ENCODE measurements around the gene ZDHHC13. TPM values are rescaled to one million over a fixed set of nuclear protein-coding genes. Genes with fewer than 3 reads are reported as not detected.
"Not testable (repeated sequence)": the region's sequence is repeated elsewhere in the genome, so short reads cannot be mapped to it uniquely, and the experiment has no call there.

ZDHHC13 gene
- total RNA-seq, 1 donor from 2014 or later: 49.8 TPM

DNA sequence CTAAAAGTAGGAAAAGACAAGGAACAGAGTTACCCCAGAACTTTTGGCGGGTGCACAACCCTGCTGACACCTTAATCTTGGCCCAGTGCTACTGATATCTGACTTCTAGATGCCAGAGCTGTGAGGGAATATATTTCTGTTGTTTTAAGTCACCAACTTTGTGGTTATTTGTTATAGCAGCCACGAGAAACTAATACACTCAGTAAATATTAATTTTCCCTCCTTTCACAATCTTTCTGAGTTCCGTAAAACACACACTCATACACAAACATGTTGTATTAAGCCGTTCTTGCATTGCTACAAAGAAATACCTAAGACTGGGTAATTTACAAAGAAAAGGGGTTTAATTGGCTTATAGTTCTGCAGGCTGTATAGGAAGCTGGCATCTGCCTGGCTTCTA, 16.1 kb upstream of the ZDHHC13 start:
- DNase-seq: no peak

DNA sequence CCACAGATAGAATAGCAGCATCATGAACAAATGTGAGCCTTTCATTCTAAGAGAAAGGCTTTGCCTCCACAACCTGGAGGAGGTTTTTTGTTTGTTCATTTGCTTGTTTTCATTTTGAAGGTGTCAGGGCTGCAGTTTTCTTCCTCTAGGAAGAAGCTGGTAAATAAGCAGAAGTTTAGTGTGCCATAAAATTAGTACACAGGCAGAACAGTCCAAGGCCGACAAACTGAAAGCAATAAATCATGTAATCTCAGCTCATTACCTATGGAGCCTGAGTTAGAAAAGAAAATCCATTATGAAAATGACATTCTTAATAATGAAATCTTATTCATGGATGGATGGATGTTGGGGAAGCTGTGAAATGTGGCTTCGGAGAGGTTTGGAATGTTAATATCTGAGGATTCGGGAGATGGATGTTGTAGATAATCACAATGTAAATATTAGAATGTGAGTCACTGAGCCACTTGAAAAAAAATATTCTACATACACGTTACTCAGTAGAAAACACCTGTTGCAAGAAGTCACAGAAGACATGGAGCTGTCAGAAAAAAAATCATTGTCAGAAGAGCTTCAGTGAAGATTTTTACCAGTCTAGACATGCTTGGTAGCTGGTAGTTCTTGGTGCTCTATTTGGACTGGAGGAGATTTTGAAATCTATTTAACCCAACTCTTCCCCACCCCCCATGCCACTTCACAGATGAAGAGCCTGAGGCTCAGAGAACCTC, 15.0 kb upstream of the ZDHHC13 start:
- no peak for DNase-seq

DNA sequence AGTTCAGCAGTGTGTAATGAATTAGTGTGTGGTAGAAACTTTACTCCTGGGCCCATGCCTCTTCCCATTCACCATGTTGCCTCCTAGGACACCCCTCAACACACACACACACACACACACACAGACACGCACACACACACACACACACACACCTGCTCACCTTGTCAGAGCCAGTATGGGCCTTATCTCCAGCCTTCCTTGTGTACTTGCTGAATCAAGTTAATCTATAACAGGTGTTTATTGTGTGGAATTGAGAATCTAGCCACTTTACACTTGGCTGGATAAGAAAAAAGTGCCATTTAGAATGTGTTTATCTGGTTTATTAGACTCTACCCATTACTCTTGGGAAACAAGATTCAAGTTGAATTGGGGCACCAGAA, 14.5 kb upstream of the ZDHHC13 start:
- no peak for DNase-seq

DNA sequence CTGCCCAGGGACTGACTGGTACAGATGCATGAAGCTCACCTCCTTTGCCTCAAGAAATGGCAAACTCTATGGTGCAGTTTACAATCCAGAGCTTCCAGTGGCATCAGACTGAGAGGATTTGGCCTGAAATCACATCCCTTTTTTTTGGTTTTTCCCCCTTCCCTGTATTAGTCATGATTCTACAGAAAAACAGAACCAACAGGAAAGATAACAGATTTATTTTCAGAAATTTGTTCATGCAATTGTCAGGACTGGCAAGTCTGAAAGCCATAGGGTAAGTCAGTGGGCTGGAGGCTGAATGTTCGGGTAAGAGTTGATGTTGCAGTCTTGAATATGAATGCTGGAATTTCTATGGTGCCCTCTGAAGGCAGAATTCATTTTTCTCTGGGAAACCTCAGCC, 12.0 kb upstream of the ZDHHC13 start:
- DNase-seq: no peak

DNA sequence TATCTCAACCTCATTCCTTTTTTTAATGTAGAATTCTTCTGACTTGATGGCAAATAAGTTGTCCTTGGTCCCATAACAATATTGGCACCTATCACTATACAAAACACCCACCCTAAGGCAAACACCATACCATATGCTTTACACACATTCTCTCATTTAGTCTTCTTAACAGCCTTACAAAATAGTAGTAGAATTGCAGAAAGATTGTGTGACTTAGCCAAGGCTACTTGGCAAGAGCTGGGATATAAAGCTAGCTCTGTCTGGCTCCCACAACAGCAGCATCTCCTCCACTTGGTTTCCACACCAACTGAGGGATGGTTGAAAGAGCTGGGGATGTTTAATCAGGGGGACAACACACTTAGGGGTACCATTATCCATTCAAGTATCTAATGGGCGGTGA, 9.8 kb upstream of the ZDHHC13 start:
- DNase-seq: no peak

DNA sequence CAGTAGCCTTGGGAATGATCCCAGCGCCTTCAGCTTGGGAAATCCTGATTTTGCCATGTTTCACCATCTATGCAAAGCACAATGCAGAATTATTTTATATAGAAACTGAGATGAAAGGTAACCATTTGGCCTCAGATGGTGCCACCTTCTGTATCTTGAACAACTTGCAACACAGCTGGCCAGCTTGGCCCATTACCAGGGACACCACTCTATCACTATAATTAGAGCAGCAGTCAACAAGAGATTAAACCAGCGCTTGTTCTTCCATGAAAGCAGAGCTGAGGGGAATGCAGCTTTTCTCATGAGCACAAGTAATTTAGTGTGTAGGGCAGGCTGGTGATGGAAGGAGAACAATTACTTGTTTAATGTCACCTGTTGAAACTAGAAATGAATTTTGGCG, 6.7 kb upstream of the ZDHHC13 start:
- DNase-seq: no peak

DNA sequence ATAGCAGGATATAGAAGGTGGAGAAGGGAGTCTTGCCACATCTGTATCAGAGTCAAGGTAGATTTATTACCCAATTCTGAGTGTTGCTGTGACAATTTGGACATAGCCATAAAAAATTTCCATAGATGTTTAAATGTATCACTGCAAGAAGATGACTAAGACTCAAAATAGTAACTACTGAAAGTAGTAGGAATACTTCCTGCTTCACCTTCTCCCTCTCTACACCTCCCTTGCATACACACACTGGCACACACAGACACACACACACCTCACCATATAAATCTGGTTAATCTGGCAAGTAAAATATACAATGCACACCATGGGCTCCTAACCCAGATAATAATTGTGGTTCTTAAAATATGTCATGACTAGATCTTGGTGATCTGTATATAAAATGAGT, 5.2 kb upstream of the ZDHHC13 start:
- DNase-seq: no peak

DNA sequence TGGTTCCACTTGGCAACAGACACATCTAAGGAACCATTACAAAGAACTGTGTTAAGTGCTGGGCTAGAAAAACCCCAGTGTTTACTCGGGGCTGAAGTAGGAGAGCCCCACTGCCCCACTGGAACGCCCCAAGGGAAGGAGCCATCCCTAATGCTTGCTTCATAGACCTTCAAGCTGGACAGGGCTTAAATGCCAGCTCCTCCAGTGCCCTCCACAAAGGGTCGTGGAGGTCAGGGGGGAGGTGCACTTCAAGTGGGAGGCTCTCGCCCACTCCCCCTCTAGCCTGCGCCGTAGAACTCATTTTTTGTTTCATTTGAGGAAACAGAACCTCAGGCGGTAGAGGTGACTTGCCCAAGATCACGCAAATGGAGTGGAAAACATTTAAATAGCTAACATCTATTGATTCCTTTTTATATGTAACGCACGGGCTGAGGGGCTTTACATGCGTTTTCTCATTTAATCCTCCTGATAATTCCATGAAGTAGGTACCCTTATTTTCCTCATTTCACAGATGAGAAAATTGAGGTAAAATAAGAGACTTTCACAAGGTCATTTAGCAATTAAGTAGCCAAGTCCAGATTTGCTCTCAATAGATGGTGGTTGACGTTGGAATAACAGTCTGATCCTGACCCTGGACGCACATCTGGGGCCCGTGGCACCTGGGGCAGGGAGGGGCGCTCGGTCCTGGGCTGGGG, 545 bp upstream of the ZDHHC13 start:
- no peak for DNase-seq

DNA sequence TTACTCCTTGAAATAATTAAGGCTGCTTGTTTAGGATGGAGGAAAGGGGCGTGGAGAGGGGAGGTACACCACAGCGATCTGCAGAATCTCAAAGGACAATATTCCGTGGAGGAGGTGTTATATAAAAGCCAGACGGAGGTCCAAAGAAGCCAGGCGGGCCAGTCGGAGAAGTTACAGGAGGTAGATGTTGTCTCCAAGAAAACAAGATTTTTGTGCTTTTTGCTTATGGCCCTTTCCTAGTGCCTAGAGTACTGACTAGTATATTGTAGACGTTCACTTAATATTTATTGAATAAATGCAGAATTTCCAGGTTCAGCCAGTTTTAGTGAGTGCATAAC, 761 bp downstream of the ZDHHC13 start:
- DNase-seq: peak; percentile 34

DNA sequence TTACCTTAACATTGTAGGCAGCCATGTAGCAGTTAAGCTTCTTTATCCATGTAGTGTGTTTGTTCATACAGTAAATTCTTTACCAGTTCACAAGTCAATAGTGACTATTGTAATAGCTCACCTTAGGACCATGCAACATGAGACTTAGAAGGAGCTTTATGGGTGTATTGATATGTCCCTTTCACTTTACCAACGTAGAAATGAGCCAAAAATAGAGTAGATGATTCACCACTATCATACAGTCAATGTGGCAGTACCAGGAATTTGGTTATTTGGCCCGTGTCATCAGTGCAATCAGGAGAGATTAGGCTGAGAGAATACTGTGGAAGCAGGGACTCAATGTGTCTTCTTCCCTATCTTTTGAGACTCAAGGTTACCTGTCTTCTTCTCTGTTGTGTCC, 4.7 kb downstream of the ZDHHC13 start:
- DNase-seq: no peak

DNA sequence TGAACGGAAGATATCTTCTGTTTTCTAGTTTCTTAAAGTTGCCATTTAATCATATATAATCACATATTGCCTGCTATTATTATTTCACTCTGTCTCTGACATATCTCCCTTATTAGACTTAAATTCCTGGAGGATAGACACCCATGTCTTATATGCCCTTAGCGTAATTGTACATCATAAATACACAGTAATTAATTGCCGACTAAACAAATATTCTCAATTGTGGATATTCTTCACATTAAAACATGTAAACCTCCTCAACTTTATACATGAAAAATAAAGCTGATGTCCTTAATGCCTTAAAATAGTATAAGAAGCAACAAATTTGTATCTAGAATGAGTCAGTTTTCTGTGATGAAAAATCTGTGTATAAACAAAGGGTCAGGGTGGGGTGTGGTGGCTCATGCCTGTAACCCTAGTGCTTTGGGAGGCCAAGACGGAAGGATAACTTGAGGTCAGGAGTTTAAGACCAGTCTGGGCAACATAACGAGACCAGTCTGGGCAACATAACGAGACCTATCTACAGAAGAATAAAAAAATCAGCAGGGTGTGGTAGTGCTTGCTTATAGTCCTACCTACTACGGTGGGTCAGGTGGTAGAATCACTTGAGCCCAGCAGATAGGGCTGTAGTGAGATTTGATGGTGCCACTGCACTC, 6.1 kb downstream of the ZDHHC13 start:
- DNase-seq: no peak

DNA sequence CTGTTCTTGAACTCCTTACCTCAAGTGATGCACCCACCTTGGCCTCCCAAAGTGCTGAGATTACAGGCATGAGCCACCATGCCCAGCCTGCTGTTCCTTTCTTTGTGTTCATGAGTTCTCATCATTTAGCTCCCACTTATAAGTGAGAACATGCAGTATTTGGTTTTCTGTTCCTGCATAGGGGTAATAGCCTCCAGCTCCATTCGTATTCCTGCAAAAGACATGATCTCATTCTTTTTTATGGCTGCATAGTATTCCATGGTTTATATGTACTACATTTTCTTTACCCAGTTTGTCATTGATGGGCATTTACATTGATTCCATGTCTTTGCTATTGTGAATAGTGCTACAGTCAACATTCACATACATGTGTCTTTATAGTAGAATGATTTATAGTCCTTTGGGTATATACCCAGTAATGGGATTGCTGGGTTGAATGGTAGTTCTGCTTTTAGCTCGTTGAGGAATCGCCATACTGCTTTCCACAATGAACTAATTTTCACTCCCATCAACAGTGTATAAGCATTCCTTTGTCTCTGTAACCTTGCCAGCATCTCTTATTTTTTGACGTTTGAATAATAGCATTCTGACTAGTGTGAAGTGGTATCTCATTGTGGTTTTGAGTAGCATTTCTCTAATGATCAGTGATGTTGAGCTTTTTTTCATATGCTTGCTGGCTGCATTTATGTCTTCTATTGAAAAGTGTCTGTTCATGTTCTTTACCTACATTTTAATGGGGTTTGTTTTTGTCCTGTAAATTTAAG, 9.8 kb downstream of the ZDHHC13 start:
- not testable (repeated sequence) for DNase-seq

DNA sequence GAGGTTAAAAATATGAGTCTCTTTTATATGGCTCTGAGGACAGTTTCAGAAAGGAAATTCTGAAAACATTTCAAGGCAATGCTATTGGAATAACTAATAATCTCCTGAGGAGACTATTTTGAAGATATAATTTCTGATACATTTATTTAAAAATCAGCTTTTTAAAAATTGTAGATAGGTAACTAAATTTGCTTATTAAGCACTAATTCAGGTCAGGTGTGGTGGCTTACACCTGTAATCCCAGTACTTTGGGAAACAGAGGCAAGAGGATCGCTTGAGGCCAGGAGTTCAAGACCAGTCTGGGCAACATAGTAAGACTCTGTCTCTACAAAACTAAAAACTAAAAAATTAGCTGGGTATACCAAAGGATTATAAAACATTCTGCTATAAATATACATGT, 17.0 kb downstream of the ZDHHC13 start:
- DNase-seq: no peak

DNA sequence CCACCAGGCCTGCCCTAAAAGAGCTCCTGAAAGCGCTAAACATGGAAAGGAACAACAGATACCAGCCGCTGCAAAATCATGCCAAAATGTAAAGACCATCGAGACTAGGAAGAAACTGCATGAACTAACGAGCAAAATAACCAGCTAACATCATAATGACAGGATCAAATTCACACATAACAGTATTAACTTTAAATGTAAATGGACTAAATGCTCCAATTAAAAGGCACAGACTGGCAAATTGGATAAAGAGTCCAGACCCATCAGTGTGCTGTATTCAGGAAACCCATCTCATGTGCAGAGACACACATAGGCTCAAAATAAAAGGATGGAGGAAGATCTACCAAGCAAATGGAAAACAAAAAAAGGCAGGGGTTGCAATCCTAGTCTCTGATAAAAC, 19.9 kb downstream of the ZDHHC13 start:
- DNase-seq: not testable (repeated sequence)

DNA sequence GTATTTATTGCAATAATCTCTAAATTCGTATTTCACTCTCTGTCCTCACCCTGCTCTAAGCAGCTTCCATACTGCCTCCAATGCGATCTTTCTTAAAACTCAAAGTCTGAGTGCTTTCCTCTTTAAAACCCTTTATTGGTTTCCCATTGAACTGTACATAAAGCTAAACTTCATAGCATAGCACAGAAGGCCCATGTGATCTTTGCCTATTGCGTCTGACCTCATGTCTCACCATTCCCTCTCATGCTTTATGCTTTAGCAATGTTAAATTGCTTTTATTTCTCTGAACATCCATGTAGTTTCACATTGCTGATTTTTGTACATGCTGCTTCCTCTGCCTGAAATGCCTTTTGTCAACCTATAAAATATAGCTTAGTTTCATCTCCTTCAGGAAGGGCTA, 28.4 kb downstream of the ZDHHC13 start:
- DNase-seq: no peak

DNA sequence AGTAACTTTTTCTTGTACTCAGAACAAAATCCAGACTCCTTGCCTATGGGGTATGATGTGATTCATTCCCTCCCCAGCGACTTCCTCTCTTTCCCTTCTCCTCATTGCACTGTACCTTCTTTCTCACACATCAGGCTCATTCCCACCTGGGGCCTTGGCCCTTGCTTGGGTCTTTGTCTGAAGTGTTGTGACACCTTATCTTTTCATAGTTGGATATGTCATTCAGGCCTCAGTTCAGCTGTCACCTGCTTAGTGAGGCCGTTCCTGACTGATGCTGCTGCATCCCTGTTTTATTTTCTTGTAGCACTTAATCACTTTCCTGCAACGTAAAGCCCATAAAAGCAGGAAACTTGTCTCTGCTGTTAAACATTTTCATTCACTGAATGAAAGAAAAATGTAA, 39.9 kb downstream of the ZDHHC13 start:
- no peak for DNase-seq

DNA sequence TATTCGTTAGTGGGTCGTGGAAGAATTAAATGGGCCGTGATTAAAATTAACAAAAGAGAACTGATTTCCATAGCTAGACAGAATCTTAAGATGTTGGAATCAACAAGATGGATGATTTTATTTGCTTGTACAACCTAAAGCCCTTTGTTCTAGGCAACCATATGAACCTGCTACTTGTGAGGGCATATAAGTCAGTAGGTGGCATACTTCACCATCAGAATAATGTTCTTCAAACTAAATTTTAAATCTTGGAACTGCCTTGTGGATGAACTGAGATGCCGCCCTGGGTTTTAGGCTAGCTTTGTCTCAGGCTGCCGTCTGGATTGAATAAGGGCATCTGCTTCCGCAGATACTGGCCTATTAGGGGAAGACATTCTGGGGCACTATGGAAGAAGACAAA, 43.9 kb downstream of the ZDHHC13 start:
- DNase-seq: no peak

DNA sequence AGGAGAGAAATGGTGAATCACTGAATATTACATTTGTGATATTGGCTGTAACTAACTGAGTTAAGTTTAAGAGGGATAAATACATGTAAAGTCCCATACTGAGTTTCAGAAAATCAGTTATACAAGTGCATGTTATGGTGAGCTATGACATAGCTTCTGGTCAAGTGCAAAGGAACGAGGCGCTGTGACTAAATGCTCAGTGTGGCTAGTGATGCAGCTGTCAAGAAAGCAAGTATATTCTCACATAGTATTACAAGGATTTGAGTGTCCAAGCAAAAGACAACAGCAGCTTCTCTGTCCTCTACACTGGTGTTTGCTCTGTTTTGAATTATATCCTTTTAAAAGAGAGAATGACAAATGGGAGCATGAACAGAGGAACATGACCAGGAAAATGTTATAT, 44.7 kb downstream of the ZDHHC13 start:
- DNase-seq: no peak

DNA sequence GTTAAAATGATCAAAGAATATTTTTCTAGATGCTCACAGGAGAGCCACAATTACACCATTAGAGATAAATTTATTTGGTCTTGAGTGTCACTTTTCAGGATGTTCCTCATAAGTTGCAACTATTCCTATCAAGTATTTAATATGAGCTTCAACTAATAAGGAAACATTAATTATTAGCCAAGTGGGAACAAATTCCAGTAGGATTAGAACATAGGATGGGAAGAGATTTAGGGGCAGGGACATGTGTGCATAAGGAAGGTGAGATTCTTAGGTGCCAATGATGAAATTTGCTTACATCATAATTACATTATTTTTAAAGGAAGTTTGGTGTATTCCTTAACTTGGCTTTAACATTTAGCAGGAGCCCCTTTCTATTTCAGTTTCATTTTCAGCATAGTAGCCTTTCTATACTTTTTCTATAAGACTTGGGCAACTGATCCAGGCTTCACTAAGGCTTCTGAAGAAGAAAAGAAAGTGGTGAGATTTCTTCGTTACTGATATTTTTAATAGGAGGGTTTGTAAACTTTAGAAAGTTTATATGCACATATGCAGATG, 46.1 kb downstream of the ZDHHC13 start:
- no peak for DNase-seq

DNA sequence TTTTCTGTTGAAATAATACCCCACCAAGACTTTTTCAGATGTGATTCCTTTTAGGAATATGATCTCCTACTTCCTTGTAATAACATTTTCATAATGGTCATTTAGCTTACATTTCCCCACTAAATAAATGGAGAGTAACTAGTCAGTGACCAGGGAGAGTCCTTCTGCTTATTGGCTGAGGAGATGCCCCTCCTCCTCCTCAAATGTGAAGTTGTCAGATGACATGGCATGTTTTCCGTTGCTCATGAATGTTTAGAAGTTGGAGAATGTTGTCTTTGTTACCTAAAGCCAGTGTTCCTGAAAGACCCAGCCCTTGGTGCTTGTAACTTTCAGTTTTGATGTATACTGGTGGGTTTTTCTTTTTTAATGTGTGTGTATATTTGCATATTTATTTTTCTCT, 46.6 kb downstream of the ZDHHC13 start:
- no peak for DNase-seq

DNA sequence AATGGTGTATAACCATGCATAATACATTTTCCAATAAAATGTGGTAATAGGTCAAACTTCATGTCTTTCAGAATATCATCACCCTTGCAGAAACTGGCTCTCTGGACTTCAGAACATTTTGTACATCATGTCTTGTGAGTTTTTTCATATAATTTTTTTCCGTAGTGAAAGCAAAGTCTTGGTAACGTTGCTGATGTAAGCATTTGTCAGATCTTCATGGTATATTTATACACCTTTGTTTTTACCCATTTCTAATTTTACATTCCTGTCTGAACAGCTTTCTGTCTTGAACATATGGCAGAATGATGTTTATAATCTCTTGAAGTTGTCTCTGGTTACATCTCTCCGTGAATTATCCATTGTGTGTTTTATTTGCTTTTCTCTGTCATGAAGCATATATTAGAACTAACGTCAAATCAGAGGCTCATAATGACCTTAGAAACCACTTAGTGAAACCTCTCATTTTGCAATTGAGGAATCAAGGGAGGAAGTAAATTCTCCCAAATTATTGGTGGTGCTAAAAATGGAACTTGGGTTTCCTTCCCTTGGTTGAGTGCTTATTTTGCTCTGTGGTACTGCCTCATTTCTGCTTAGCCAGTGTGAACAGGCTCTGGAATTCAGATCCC, 47.4 kb downstream of the ZDHHC13 start:
- DNase-seq: no peak

DNA sequence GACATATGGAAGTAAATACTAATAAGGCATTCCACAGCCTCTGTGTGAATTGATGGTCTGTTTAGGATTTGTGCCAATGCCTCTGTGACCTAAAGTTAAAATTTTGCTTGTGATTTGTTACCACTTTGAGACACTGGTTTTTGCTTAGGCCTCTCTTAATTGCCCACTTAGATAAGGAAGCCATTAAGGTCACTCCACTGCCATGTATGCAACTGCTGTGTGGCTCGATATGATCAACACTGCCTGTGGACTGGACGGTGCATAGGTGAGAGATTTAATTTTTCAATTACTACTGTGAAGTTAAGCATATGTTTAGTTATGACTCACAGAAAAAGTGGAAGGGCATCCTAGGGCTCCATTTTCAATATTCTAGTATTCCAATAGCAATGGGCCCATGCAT, 47.9 kb downstream of the ZDHHC13 start:
- DNase-seq: no peak

All from occipital lobe (tissue), 2 donors.